Stimulated activated CD8-positive, alpha-beta memory T cell treated with anti-CD3 and anti-CD28 coated beads, Interleukin-12 subunit alpha, Interleukin-12 subunit beta, amount 100 ng/mL, for 24 hours (primary cell): ENCODE measurements around the gene IGFBP5.

Experiments
- DNase-seq: peaks from one replicate; pipeline ENCODE4 v3.0.0-alpha.2; 2020; ENCODE audit errors: extremely low read depth

The IGFBP5 gene

DNA sequence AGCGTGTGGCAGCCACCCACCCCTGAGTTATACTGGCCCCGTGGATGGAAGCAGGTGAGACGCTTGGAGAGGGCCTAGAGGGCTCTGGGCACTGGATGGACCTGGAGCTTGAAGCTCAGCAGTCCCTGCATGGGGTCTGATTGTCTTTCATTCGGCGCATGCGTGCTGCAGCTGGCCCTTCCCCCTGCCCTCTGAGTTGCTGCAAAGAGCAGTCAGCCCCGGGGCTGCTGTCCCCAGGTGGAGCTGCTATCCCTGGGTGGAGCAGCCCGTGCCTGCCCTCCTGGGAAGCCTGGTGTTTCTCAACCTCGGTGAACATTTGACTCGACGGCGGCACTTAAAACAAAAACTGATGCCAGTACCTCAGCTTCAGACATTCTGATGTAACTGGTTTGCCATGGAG is 29.6 kb downstream of the IGFBP5 start:
- no peak for DNase-seq

DNA sequence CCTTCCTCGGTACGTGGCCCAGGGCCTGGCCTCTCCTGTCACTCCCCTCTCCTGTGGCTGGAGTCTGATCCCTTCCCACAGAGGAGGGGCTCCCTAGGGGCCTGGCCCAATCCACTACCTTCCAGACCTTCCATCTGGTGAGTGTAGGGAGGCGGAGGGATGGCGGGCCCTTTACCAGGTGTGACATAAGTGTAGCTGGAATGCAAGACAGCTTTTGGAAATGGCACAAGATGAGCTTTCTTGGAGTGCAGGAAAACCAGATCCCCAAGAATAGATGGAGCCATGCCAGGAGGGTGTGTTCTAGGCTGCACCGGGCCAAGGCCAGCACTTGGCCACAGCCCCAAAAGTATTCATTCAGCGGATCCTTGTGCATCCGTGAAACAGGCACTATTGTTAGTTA is 30.1 kb downstream of the IGFBP5 start:
- DNase-seq, result no peak

- no peak for DNase-seq
Measured at GRCh38 chr2:216664593-216665034, 30.7 kb downstream of the IGFBP5 start.

- no peak for DNase-seq
Measured at GRCh38 chr2:216663846-216664245, 31.5 kb downstream of the IGFBP5 start.

GRCh38 chr2:216663106-216663505 is 32.2 kb downstream of the IGFBP5 start:
- DNase-seq, result no peak

- no peak for DNase-seq
Measured at GRCh38 chr2:216661639-216662375, 33.5 kb downstream of the IGFBP5 start.

DNA sequence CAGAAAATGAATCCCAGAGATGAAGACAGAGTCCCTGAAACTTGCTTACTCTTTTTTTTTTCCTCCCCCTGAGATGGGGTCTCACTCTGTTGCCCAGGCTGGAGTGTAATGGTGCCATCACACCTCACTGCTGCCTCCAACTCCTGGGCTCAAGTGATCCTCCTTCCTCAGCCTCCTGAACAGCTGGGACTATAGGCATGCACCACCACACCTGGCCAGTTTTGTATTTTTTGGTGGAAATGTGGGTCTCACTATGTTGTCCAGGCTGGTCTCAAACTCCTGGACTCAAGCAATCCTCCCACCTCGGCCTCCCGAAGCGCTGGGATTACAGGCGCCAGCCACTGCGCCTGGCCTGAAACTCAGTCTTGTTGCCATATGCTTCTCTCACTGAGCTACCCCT is 34.3 kb downstream of the IGFBP5 start:
- no peak for DNase-seq

- no peak for DNase-seq
Measured at GRCh38 chr2:216660496-216660895, 34.9 kb downstream of the IGFBP5 start.

GRCh38 chr2:216659276-216659675 is 36.1 kb downstream of the IGFBP5 start:
- no peak for DNase-seq

DNA sequence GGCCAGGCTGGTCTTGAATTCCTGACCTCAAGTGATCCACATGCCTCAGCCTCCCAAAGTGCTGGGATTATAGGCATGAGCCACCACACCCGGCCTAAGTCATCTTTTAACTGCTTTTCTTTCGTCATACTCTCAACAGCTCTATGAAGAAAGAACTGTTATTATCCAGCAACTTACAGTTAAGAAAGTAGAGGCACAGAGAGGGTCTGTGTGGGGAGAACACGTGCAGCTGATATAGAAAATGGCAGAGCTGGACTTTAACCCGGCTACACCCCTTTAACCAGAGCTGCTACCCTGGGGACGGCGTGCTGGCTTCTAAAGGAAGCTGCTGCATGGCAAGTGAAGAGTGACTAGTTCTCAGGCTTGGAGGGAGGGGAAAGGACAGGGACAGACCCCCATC is 36.6 kb downstream of the IGFBP5 start:
- no peak for DNase-seq

DNA sequence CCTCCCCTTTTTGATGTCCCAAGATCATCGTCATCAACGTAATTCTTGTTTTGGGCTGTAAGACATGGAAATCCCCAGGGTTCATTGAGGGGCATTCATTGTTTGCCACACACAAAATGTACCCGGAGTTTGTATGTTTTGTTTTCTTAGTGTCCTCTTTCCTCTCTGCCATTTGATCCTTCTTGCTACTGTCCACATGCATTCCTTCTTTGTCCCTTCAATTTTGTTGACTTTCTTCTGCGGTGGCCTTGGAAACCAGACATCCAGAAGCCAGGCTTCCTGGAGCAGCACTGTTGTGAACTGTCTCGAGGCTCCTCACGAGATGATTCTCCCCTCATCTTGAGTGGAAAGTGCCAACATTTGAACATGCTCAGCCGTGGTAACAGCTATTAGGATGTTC is 37.4 kb downstream of the IGFBP5 start:
- no peak for DNase-seq

DNA sequence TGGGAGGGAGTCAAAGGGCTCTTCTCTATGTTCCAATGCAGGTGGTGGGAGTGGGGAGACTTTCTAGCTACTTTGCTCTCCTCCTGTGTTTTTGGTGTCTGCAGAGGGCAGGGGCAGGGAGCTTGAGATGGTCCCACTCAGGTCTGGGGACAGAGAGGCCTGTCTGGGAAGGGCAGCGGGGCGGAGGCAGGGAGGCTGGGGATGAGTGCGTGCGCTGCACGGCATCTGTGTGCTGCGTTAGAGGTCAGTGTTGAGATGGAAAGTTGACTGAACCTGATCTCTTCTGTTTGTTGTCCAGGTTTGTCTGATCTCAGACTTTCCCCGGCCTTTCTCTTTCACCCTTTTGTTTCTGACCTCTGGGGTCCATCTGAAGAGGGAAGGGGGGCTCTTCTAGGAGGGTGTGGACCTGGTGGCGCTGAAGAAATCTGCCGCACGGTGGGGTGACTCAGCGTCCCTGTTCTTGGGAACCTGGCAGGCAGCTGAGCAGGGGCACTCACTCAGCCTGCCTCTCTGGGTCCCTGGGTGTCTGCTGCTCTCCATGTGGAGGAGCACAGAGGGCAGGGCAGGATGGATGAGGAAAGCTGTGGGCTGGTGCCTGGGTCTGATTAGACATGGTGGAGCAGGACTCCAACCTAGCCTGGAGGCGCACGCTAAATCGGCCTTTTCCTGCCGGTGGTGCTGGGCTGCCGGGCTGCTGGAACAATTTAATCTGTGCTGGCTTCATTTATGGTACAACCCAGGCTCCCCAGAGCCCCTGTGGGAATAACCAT is 38.1 kb downstream of the IGFBP5 start:
- DNase-seq, result no peak

GRCh38 chr2:216654528-216655052 is 40.8 kb downstream of the IGFBP5 start:
- DNase-seq, result no peak

GRCh38 chr2:216653931-216654365 is 41.4 kb downstream of the IGFBP5 start:
- DNase-seq, result no peak

DNA sequence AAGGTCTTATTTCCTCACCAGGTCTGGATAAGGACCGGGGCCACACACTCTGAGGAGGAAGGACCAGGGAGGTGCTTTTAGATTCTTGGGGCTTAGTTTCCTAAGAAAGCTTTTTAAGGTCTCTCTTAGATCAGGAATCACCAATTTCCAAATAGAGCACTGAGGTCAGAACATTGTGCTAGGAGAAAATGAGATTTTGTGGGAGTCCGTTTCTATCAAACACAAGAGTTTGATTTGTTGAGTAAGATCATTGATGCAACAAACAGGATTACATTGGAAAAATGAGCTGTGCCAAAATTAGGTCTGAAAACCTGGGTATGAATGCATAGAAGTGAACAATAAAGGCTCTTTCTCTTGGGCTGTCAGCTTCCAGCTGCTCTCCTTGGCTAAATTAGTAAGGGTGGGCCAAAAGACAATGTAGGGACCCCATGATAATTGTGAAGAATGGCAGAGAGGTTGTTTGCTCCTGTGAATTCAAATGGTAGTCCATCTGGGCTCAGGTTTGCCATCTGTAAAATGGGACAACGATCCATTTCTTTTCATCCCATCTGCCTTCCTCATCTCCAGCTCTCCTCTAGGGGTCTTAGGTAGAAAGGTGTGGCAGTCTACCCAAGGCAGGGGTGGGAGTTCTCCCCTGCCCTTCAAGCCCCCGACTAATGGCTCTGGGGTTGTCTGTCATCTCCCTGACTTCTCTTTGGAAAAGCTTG is 42.1 kb downstream of the IGFBP5 start:
- DNase-seq, result no peak

DNA sequence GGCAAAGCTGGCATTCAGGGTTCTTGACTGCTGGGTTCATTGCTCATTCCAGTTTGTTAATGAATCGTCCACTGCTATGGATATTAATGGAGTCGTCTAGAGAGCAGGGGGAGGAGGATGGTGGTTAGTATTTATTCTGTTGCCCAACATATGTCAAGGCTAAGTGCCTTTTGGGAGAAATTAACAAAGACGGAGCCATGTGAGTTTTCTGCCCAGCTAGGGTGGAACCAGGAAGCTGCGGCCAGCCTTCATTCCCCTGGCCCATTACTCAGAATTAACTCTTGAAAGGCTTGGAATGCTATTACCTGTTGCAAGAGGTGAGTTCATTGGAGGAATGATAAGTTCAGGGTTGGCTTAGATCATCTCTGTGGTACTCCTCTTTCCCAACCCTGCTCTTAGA is 42.8 kb downstream of the IGFBP5 start:
- no peak for DNase-seq

GRCh38 chr2:216651351-216651881 is 43.9 kb downstream of the IGFBP5 start:
- no peak for DNase-seq

GRCh38 chr2:216650626-216651257 is 44.6 kb downstream of the IGFBP5 start:
- no peak for DNase-seq

GRCh38 chr2:216649574-216649973 is 45.8 kb downstream of the IGFBP5 start:
- DNase-seq, result no peak

GRCh38 chr2:216648105-216648504 is 47.2 kb downstream of the IGFBP5 start:
- DNase-seq, result no peak

DNA sequence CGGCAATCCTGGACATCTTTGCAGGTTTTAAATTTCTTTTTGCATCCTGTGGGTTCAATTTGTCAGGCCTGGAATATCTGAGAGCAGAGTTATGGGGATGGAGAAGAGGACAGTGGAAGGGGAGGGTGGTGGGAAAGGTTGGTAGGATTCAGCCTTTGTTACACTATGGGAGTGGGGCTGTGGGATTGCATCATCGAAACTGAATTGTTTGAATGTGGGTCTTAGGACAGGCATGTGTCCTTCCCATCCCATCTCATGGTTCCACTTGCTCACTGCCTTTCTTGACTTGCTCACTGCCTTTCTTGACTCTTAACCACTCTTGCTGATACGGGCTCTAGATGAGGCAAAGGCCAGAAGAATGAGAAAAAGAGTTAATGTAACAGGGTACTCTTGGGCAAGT is 49.2 kb downstream of the IGFBP5 start:
- no peak for DNase-seq

- no peak for DNase-seq
Measured at GRCh38 chr2:216645636-216645950, 49.8 kb downstream of the IGFBP5 start.
